ENCODE results near the gene COLEC12.

The COLEC12 gene

DNA sequence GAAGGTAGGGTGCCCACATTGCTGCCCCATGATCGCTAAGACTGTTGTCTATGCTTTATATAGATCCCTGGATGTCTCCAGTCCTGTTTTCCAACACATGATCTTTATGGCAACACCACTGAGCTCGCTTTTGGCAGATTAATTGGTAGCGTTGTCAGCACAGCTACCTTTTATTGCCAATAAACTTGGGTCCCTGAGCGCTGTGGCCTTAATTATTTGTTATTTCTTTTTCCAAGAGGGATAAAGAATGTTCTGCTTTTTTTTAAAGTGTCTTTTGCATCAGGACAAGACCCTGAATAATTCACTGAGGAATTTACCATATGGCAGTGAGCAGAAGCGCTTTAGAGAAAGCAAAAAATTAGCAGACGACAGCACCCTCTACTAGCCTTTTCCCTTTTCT is 113.5 kb downstream of the COLEC12 start:
- DNase-seq (ENCODE audit: low spot score), result no peak

GRCh38 chr18:384897-385296 is 115.6 kb downstream of the COLEC12 start:
- DNase-seq (ENCODE audit: low spot score), result no peak

- DNase-seq (ENCODE audit: low spot score), result no peak
Measured at GRCh38 chr18:383135-383534, 117.4 kb downstream of the COLEC12 start.

DNA sequence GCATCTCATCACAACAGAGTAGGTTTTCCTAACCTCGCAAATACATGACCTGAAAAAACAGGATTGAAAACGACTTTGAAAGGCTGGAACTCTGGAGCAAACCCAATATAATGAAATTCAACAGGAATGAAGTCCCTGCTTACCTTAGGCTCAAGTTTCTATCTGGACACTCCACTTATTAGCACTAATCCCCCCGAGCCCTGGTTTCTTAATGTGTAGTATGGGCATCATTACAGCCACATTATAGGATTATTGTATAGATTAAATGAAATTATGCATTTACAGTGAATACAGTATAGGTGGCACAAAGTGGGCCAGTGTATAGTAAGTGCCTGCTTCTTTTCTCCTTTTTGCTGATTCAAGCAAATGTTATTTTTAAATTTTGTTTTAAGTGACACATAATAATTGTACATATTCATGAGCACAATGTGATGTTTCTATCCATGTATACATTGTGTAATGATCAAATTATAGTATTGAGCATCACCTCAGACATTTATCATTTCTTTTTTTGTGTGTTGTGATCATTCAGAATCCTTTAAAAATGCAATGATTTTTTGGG is 118.0 kb downstream of the COLEC12 start:
- no peak for DNase-seq (ENCODE audit: low spot score)

GRCh38 chr18:379681-380330 is 120.7 kb downstream of the COLEC12 start:
- no peak for DNase-seq (ENCODE audit: low spot score)

DNA sequence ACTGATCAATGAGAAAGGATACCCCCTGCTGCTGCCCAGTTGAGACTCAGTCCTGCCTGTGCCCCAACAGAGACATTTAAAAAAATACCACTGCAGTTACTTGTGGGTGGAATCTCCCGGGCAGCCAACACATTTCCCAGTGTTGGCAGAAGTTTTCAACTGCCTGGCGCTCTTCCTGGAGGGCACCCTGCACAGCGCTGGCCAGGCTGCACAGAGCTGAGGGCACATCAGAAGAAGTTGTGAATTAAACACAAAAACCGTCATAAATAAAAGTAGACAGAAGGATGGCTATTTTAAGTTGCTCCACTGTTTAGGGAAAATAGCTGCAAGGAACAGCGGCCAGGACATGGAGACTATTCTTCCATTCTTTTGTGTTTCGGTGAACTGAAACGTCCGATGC is 122.4 kb downstream of the COLEC12 start:
- DNase-seq (ENCODE audit: low spot score), result no peak

DNA sequence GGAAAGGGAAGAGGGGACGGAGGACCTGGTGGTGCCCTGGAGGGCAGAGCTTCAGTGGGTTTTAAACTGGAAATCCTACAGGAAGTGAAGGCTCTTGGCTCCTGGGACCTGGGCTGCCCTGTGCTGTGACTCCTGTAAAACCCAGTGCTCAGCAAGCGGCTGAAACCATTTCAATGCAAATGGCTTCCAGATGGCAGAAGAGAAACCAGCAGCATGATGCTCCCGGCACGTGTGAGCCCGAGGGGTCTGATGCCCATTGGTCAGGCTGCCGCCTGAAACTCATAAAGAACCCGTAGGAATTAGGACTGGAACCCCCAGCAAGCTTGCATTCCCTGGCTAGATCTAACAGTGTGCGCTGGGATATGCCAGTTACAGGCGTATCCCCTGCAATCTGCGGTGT is 123.4 kb downstream of the COLEC12 start:
- no peak for DNase-seq (ENCODE audit: low spot score)

DNA sequence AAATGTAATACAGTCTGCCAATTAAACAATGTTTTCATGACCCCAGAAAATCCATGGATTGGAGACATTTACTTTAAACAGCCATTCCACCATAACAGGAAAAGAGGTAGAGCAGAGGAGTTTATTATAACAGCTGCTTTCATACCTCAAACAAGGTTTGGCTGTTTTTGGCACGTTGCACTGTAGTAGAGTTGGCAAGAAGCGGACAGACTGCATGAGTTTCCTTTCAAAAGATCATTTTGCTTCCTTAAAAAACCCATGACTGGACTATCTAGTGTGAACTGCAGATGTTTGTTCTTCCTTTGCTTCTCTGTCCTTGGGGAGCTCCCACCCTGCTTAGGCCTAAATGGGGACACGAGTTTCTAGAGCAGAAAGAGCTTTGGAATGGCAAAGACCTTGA is 124.2 kb downstream of the COLEC12 start:
- no peak for DNase-seq (ENCODE audit: low spot score)

- no peak for DNase-seq (ENCODE audit: low spot score)
Measured at GRCh38 chr18:374721-375168, 125.8 kb downstream of the COLEC12 start.

- DNase-seq (ENCODE audit: low spot score), result no peak
Measured at GRCh38 chr18:373780-374179, 126.7 kb downstream of the COLEC12 start.

DNA sequence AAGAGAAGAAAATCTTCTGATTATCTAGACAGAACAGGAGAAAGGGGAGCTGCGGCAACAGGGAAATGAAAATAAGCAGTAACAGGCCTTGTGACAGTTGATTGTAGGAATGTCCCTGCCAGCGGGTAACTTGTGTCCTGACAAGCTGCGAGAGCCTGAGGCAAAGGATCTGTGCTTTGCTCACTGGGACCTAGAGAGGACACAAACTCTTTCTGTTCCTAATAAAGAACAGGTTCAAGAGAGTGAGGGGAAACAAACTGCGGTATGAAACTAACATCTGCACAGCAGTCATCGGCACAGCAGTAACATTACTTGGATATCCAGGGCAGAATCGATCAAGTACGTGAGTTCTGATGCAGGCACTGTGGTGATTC is 128.9 kb downstream of the COLEC12 start:
- no peak for DNase-seq (ENCODE audit: low spot score)

DNA sequence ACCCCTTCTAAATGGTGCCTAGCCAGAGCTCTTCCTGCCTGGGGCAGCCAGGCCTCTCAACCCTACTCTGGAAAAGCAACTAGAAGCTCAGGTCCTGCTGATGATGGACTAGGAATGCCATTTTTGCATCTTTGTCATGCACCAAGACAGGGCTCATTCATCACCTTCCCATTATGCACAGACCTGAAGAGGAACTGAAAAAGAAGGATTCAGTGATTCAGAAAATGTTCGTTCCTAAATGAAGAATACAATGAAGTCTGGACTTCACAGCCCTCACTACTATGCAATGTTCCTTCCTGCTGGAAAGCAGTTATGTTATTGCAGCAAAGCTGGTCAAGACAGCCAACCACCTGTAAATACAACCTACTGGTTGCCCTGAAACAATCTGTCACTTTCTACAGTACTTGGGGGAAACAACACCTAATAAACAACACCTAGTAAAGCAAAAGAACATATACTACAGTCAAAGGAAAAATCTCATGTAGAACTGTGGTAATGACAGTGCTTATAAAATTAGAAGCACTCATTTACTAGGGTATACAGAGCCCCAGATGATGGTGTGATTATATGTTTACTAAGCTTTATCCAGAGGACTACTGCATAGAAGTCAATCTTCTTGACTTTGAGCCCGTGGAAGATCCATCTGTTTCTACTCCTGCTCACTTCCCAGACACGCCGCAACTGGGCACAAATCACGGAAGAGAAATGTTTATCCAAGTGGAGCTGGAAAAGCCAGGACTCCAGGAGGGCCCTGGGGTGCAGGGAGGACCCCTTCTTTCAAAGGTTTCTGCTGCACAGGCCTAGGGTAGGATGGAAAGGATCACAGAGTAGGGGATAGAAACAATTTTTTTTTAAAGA is 129.5 kb downstream of the COLEC12 start:
- DNase-seq (ENCODE audit: low spot score), result no peak

DNA sequence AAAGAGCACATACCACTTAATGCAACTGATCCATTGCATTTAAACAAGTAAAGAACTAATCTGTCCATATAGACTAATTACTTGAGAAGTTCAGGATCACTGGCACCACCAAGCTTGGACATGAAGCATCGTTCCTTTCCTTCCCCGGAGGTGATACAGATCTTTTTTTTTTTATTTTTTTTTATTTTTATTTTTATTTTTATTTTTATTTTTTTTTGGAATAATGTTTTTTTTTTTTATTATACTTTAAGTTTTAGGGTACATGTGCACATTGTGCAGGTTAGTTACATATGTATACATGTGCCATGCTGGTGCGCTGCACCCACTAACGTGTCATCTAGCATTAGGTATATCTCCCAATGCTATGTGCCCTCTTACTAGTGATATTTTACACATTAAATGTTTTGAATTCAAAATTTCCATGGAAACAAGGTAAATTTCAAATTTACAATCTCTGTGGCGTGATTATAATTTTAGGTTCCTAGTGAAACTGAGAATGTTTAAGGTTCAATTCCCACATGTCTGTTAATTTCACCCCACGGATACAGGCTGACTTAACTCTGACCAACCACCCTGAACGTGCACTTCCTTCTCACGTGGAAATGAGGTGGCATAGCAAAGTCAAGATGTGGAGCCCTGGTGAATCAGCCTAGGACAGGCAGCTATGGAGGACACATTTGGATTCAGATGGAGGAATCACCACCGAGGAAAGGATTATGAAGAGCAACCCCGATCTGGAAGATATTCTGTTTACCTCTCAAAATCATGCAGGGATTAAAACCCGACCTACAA is 131.1 kb downstream of the COLEC12 start:
- no peak for DNase-seq (ENCODE audit: low spot score)

DNA sequence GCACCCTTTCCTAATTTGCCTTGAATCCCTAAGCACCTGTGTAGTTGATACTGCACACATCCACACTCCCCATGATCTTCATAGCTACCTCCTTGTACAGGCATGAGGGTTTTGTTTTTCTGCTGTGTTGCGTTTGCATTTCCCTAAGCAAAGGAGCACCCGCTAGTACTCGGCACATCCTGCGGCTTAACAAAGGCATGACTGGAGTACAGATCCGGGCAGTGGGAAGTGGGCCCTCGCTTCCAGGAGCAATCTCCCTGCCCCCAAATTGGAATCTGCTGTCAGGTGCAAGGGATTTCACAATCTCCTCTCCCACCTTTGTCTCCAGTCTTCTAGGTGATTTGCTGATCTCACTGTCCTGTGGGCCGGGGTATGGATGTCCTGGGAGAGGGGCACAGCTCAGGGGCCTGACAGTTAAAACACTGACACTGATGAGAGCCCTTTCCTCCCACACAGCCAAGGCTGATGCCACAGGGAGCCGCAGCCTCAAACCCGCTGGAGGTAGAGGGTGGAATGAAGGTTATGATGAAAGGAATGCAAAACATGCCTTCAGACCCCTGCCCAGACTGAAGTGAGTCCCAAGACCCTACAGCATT is 133.9 kb downstream of the COLEC12 start:
- no peak for DNase-seq (ENCODE audit: low spot score)

- no peak for DNase-seq (ENCODE audit: low spot score)
Measured at GRCh38 chr18:365651-366050, 134.8 kb downstream of the COLEC12 start.

DNA sequence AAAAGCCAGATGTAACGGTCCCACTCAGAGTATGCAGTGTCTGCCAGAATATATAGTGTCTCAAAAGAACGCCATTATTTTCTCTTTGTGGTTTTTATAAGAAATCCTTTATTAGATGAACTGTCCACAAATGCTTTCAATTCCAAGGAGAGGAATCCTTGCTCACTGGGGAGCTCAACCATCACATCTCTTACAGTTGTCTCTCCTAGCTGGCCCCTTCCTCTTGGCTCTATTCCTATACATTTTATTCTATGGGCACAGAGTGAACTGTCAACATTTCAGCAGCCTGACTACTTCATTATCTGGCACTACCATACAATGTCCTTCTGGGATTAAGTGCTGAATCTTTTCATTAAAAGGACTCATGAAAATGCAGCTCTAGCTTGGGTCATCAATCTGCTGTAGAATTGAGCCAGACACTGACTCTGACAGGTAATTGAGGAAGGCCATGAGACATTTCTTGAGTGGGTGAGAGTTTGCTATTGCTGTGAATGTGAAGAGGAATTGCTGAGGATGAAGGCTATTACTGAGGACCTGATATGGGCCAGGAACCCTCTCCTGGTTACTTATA is 136.2 kb downstream of the COLEC12 start:
- DNase-seq (ENCODE audit: low spot score), result no peak

DNA sequence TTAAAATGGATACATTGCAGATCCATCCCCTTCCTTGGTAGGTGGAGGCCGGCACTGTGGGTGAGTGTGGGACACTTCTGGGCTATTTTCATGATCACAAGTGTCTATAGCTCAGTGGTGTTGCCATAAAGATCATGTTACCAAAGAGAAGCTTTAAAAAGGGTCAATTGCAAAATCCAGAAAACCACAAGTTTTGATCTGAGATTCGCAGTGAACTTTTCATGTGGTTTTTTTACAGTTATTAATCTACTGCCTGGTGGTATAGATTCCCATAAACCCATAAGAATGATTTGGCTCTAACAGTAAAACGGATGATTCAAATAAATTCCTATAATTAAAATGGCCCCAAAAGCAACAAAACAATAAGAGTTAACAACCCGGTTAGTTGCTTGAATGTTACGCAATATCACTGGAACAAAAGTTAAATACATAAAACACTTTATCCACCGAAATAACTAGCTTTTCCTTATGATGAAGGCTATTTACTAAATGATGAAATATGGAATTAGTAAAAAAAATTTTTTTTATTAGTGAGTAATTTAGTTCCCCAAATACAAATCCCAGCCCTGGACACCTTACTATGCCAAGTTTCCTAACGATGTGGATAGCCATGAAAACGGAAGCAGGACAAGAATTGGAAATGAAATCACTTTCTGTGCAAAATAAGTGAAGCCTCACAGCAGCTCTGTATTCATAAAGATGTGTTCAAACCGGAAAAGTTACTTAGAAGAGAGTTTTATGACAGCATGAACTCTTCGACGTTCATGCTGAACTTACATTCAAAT is 137.0 kb downstream of the COLEC12 start:
- DNase-seq (ENCODE audit: low spot score), result no peak

- DNase-seq (ENCODE audit: low spot score), result no peak
Measured at GRCh38 chr18:362311-363290, 137.9 kb downstream of the COLEC12 start.

DNA sequence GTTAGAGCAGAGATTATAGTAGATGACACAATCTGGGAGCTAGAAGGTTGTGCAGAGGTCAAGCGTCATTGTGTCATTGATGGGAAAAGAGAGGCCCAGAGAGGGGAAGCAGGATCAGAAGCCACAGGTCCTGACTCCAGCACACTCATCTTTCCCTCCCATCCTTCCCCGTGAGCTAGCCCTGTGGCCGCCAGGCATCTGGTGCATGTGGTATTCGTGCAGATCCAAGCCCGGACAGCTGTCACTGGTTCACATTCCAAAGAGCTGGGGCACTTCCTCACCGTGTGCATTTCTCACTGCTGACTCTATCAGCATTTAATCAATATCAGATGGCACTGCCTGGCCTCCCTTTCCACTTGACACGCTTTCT is 138.6 kb downstream of the COLEC12 start:
- DNase-seq (ENCODE audit: low spot score), result no peak
